NCI-H2196 (cell line): ENCODE data around the gene KIR3DL1.
"Not testable (repeated sequence)": the region's sequence is repeated elsewhere in the genome, so short reads cannot be mapped to it uniquely, and the experiment has no call there.

Experiments used
- DNase-seq: peaks from one replicate; lab custom pipeline; 2025; ENCODE audit not compliant: unreplicated experiment; lab: John Stamatoyannopoulos, UW

Gene KIR3DL1

DNA sequence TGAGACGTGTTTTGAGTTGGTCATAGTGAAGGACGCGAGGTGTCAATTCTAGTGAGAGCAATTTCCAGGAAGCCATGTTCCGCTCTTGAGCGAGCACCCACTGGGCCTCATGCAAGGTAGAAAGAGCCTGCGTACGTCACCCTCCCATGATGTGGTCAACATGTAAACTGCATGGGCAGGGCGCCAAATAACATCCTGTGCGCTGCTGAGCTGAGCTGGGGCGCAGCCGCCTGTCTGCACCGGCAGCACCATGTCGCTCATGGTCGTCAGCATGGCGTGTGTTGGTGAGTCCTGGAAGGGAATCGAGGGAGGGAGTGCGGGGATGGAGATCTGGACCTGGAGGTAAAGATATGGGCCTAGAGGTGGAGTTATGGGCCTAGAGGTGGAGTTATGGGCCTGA, at the start of gene KIR3DL1:
Gene KIR3DL1 (plus strand): TSS at position 218 of the 400 bp plus-strand sequence.
- not testable (repeated sequence) for DNase-seq

GRCh38 chr19:54769646-54770045, 46.6 kb upstream of the KIR3DL1 start, which contains the start of gene KIR2DL1:
TSS of gene KIR2DL1 (plus strand) at chr19:54769793. CDS start at chr19:54769851, 58 bp downstream.
- DNase-seq: not testable (repeated sequence)

DNA sequence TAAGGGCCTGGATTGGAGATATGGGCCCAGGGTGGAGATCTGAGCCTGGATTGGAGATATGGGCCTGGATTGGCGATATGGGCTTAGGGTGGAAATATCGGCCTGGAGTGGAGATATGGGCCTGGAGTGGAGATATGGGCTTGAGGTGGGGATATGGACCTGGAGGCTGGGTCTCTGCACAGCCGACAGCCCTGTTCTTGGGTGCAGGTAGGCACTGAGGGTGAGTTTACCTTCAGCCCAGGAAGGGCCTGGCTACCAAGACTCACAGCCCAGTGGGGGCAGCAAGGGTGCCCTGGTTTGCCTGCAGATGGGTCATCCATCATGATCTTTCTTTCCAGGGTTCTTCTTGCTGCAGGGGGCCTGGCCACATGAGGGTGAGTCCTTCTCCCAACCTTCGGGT, 45.8 kb upstream of the KIR3DL1 start:
- not testable (repeated sequence) for DNase-seq

- not testable (repeated sequence) for DNase-seq
Measured at GRCh38 chr19:54771018-54771960, 45.0 kb upstream of the KIR3DL1 start.

GRCh38 chr19:54772666-54773065, 43.6 kb upstream of the KIR3DL1 start:
- not testable (repeated sequence) for DNase-seq

DNA sequence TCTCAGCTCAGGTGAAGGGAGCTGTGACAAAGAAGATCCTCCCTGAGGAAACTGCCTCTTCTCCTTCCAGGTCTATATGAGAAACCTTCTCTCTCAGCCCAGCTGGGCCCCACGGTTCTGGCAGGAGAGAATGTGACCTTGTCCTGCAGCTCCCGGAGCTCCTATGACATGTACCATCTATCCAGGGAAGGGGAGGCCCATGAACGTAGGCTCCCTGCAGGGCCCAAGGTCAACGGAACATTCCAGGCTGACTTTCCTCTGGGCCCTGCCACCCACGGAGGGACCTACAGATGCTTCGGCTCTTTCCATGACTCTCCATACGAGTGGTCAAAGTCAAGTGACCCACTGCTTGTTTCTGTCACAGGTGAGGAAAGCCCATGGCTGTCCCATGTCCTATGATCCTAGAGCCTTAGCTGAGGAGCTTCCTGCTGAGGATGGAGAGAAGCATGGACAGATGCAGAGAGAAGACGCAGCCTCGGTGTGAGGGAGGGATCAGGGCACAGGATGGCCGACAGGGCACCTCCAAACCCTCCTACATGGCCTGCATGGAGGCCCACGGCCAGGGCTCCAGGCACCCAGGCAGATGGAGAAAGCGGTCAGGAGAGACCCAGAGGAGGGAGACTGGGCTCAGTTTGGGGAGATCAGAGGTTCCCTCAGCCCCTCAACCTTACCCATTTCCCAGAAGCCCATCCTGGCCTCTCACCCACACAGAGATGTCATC, 41.0 kb upstream of the KIR3DL1 start:
- not testable (repeated sequence) for DNase-seq

DNA sequence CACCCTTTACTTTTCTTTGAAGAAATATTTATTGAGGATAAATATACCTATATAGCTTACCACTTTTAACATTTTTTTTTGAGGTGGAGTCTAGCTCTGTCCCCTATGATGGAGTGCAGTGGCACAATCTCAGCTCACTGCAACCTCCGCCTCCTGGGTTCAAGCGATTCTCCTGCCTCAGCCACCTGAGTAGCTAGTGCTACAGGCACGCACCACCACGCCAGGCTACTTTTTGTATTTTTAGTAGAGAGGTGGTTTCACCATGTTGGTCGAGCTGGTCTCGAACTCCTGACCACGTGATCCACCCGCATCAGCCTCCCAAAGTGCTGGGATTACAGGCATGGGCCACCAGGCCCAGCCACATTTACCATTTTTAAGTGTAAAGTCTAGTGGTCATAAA, 40.4 kb upstream of the KIR3DL1 start:
- DNase-seq: not testable (repeated sequence)

GRCh38 chr19:54777851-54778250, 38.4 kb upstream of the KIR3DL1 start:
- DNase-seq: not testable (repeated sequence)

GRCh38 chr19:54778896-54779295, 37.4 kb upstream of the KIR3DL1 start:
- not testable (repeated sequence) for DNase-seq

DNA sequence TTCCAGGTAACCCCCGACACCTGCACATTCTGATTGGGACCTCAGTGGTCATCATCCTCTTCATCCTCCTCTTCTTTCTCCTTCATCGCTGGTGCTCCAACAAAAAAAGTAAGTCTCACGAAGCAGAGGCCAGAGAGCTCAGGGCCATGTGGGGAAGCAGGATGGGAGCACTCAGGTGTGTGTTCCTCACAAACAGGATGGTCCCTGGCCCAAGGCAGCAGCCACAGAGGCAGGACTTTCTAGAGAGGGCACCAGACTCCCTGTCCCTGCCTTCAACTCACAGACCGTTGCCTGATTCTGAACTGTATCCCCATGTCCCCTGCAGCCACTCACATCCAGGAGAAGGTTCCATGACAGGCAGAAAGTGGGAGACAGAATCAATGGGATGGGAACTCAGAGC, 33.4 kb upstream of the KIR3DL1 start:
- not testable (repeated sequence) for DNase-seq

- not testable (repeated sequence) for DNase-seq
Measured at GRCh38 chr19:54786091-54786723, 30.1 kb upstream of the KIR3DL1 start.

- DNase-seq: not testable (repeated sequence)
Measured at GRCh38 chr19:54788154-54788553, 28.1 kb upstream of the KIR3DL1 start.

GRCh38 chr19:54790711-54791110, 25.6 kb upstream of the KIR3DL1 start:
- DNase-seq: no peak

DNA sequence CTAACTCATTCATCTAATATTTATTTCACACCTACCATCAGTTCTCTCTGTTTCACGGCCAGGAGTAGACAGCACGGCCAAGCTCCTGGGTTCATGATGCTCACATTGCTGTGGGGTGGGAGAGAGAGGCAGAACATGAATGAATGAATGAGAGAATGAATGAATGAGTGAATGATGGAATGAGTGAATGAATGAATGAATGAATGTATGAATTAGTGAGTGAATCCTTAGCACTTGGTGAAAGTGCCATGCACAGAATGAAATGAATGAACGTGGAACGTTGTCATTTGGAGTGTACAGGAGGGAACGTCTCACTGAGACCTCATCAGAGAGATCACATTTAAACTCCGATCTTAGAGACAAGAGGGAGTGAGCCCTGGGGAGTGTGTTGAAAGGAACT, 24.8 kb upstream of the KIR3DL1 start:
- DNase-seq: no peak

GRCh38 chr19:54792814-54793213, 23.5 kb upstream of the KIR3DL1 start:
- DNase-seq: no peak

DNA sequence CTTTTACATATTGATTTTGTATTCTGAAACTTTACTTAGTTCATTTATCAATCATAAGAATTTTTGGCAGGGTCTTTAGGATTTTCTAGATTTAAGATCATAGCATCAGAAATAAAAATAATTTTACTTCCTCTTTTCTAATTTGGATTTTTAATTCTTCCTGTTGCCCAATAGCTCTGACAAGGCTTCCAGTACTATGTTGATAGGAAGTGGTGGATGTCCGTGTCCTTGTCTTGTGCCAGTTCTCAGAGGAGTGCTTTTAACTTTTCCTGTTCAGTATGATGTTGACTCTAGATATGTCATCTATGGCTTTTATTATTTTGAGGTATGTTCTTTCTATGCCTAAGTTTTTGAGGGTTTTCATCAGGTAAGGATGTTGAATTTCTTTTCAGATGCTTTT, 20.5 kb upstream of the KIR3DL1 start:
- DNase-seq: no peak

DNA sequence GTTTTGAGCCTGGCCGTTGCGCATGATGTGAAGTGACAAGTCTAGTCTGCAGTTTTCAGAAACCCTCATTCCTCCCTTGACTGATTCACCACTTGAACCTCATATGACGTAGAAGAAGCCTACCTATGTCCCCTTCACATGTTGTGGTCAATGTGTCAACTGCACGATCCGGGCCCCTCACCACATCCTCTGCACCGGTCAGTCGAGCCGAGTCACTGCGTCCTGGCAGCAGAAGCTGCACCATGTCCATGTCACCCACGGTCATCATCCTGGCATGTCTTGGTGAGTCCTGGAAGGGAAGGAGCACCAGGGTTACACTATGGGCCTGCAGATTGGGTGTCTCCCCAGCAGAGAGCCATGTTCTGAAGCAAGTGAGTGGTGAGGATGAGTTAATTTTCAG, 12.9 kb upstream of the KIR3DL1 start, which contains the start of gene KIR2DL4:
Gene KIR2DL4 (plus strand): TSS at position 201 of the 400 bp plus-strand sequence. CDS start 42 bp downstream, at position 243.
- no peak for DNase-seq

- no peak for DNase-seq
Measured at GRCh38 chr19:54804101-54804500, 12.2 kb upstream of the KIR3DL1 start.

DNA sequence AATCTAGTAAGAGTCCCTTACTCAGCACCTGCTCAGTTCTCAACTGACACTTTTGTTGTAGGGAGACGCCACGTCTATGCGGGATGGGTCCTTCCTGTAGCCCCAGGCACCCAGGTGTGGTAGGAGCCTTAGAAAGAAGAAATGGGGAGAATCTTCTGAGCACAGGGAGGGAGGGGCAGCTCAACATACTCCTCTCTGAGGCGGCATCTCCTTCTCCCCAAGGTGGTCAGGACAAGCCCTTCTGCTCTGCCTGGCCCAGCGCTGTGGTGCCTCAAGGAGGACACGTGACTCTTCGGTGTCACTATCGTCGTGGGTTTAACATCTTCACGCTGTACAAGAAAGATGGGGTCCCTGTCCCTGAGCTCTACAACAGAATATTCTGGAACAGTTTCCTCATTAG, 11.7 kb upstream of the KIR3DL1 start:
- no peak for DNase-seq

GRCh38 chr19:54805665-54806515, 10.4 kb upstream of the KIR3DL1 start:
- no peak for DNase-seq
